Mesenchymal stem cell (in vitro differentiated cells and primary cell): ENCODE data around the gene PRPF19.
A peak's percentile ranks its signal among the peaks of the same experiment; 100 is the strongest.

Experiments used
- DNase-seq: peaks from one replicate; pipeline ENCODE4 v3.0.0-alpha.2; 2013
- H2AFZ ChIP-seq: one replicate; pipeline ENCODE4 v1.6.1; 2013; ENCODE audit warnings: low read depth, mild to moderate bottlenecking, control low read depth, inconsistent platforms, low read length, moderate library complexity
- H2AK5ac ChIP-seq: 2 replicates; pipeline ENCODE4 v1.6.1; 2013; ENCODE audit warnings: low read length, moderate library complexity, mild to moderate bottlenecking, inconsistent platforms; ENCODE audit not compliant: severe bottlenecking
- H2BK120ac ChIP-seq: one replicate; pipeline ENCODE4 v1.6.1; 2013; ENCODE audit warnings: low read depth, mild to moderate bottlenecking, inconsistent platforms, low read length, moderate library complexity
- H2BK12ac ChIP-seq, 2 experiments: one replicate each; pipeline ENCODE4 v1.6.1; 2013; ENCODE audit warnings: inconsistent platforms in 2 of 2, low read length in 2 of 2, mild to moderate bottlenecking in 2 of 2, moderate library complexity in 2 of 2, control low read depth in 1 of 2
- H2BK15ac ChIP-seq: one replicate; pipeline ENCODE4 v1.6.1; 2013; ENCODE audit warnings: mild to moderate bottlenecking, low read depth, inconsistent platforms; ENCODE audit not compliant: poor library complexity, severe bottlenecking
- H2BK5ac ChIP-seq: 2 replicates; pipeline ENCODE4 v1.6.1; 2013; ENCODE audit warnings: low read depth, mild to moderate bottlenecking, low read length, control low read depth, inconsistent platforms; ENCODE audit not compliant: poor library complexity, severe bottlenecking
- H3K14ac ChIP-seq, 2 experiments: one replicate each; pipeline ENCODE4 v1.6.1; 2013; ENCODE audit warnings: inconsistent platforms in 2 of 2, low read length in 2 of 2, control low read depth in 1 of 2, mild to moderate bottlenecking in 1 of 2, moderate library complexity in 1 of 2
- H3K18ac ChIP-seq, 2 experiments: one replicate each; pipeline ENCODE4 v1.6.1; 2013; ENCODE audit warnings: inconsistent platforms in 2 of 2, low read length in 2 of 2, control low read depth in 1 of 2, low read depth in 1 of 2, mild to moderate bottlenecking in 1 of 2
- H3K23ac ChIP-seq, 2 experiments: one replicate each; pipeline ENCODE4 v1.6.1; 2013; ENCODE audit warnings: inconsistent platforms in 2 of 2, low read length in 2 of 2, mild to moderate bottlenecking in 2 of 2, moderate library complexity in 2 of 2, control low read depth in 1 of 2
- H3K27ac ChIP-seq: 2 replicates; pipeline ENCODE4 v1.5.1; 2013; ENCODE audit warnings: mild to moderate bottlenecking, moderate library complexity, low read length, control low read depth, inconsistent platforms; ENCODE audit not compliant: poor library complexity, severe bottlenecking
- H3K27me3 ChIP-seq, 2 experiments: 2 replicates each; pipeline versions ENCODE4 v1.6.1 to v1.7.0; 2013; ENCODE audit warnings: low read length in 2 of 2, mild to moderate bottlenecking in 2 of 2, moderate library complexity in 2 of 2, control low read depth in 1 of 2, inconsistent platforms in 1 of 2; ENCODE audit not compliant: control insufficient read depth in 1 of 2, insufficient read depth in 1 of 2
- H3K36me3 ChIP-seq, 2 experiments: 2 replicates each; pipeline versions ENCODE4 v1.6.1 to v1.7.0; 2013; ENCODE audit warnings: low read length in 2 of 2, control low read depth in 1 of 2, inconsistent platforms in 1 of 2, low read depth in 1 of 2, mild to moderate bottlenecking in 1 of 2; ENCODE audit not compliant: insufficient read depth in 2 of 2, control insufficient read depth in 1 of 2
- H3K4ac ChIP-seq, 2 experiments: one replicate each; pipeline ENCODE4 v1.6.1; 2013; ENCODE audit warnings: inconsistent platforms in 2 of 2, low read length in 2 of 2, mild to moderate bottlenecking in 2 of 2, moderate library complexity in 2 of 2, control low read depth in 1 of 2, low read depth in 1 of 2
- H3K4me1 ChIP-seq: 2 replicates; pipeline ENCODE4 v1.6.1; 2013; ENCODE audit warnings: low read depth, low read length, control low read depth; ENCODE audit not compliant: control insufficient read depth, insufficient read depth
- H3K4me2 ChIP-seq: 2 replicates; pipeline ENCODE4 v1.6.1; 2013; ENCODE audit warnings: low read length, mild to moderate bottlenecking, inconsistent platforms; ENCODE audit not compliant: poor library complexity, severe bottlenecking
- H3K4me3 ChIP-seq, 2 experiments: 2 replicates each; pipeline versions ENCODE4 v1.5.1 to v1.7.0; 2013; ENCODE audit warnings: low read length in 2 of 2, mild to moderate bottlenecking in 2 of 2, control low read depth in 1 of 2, low read depth in 1 of 2; ENCODE audit not compliant: insufficient read depth in 1 of 2
- H3K79me1 ChIP-seq: replicated peaks from 2 replicates; pipeline ENCODE4 v1.6.1; 2013; ENCODE audit warnings: mild to moderate bottlenecking, control low read depth, low read length, inconsistent platforms; ENCODE audit not compliant: poor library complexity, severe bottlenecking
- H3K9ac ChIP-seq: 2 replicates; pipeline ENCODE4 v1.7.0; 2013; ENCODE audit warnings: mild to moderate bottlenecking, low read length, moderate library complexity
- H3K9me3 ChIP-seq: 2 replicates; pipeline ENCODE4 v1.7.0; 2013; ENCODE audit warnings: mild to moderate bottlenecking, low read length; ENCODE audit not compliant: control insufficient read depth
- H4K8ac ChIP-seq: one replicate; pipeline ENCODE4 v1.6.1; 2013; ENCODE audit warnings: inconsistent platforms, mild to moderate bottlenecking, low read length, moderate library complexity
- H4K91ac ChIP-seq: one replicate; pipeline ENCODE4 v1.6.1; 2013; ENCODE audit warnings: mild to moderate bottlenecking, low read length, inconsistent platforms
- WGBS: methylation state at CpG from one replicate; pipeline ENCODE4 v1.1.7; 2013; ENCODE audit warnings: mixed read lengths; 5-methylcytosine and 5-hydroxymethylcytosine counted together

The PRPF19 gene

DNA sequence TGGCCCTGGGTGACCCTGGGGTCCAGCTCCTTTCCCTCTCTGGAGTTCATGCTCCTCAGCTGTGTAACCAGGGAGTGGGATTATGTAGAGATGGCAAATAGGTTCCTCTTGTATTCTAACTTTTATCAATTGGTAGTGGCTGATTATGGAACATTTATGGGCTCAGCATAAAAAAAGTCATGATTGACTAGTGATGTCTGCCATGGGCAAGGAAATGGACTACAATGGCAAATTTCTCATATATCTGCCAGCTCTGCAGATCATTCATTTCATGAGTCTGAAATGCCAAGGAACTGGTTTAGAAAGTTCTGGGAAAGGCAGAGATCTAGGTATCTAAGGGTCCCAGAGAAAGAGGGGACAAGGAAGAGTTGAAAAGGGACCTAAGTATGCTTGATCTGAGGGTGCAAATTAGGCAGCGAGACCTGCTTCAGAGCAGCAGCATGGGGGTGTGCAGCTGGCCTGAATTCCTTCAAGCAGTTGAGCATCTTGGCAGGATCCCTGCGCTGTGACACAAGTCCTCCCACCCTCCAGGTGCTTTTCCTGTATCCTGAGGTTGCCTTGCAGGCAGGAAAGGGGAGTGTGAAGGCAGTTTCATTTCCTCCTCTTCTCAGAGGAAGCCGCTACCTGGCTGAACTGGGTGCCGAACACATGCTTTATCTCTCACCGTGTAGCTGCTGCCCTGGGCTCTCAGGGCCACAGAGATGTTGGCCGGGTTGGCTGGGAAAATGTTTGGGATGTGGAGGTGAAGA lies 35.2 kb upstream of the PRPF19 start:
- WGBS = 91% methylated on average over 6 of the region's 6 CpGs

DNA sequence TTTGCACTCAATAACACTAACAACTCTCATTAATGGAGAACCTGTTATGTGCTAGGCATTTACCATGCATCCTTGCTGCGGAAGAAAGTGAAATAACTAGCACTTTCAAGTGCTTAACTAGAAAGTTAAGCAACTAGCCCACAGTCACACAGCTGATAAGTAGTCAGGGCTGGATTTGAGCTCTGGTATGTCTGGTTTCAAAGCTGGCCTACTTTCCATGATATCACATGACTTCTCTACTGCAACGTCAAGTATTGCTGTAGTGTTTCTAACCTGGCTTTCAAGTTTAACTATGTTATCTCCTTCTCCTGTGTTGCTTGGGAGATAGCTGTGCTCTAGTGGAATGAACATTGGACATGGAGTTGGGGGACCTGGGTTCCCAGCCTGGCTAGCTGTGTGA lies 33.5 kb upstream of the PRPF19 start:
- no peak overlapping the region for H3K4me2 ChIP-seq
- peak; percentile 39 for DNase-seq
- H3K4me1 ChIP-seq = peaks cover 2% of the 10 kb centered on the region
- H3K14ac ChIP-seq = no peak overlapping the region
- no peak overlapping the region for H3K9ac ChIP-seq
- no peak overlapping the region for H2BK15ac ChIP-seq
- no peak overlapping the region for H4K91ac ChIP-seq
- no peaks in the 10 kb centered on the region for H3K9me3 ChIP-seq
- no peak overlapping the region for H3K18ac ChIP-seq
- no peaks in the 10 kb centered on the region for H3K79me1 ChIP-seq
- no peak overlapping the region for H2BK12ac ChIP-seq
- H2BK120ac ChIP-seq = no peak overlapping the region
- no peaks in the 10 kb centered on the region for H3K27me3 ChIP-seq
- no peak overlapping the region for H3K4me3 ChIP-seq
- no peak overlapping the region for H4K8ac ChIP-seq
- H3K36me3 ChIP-seq = peaks cover 43 to 65% of the 10 kb centered on the region in 2 experiments
- no peak overlapping the region for H3K23ac ChIP-seq
- no peak overlapping the region for H2AFZ ChIP-seq
- H3K27ac ChIP-seq = no peak overlapping the region
- WGBS = 80% methylated on average over 2 of the region's 2 CpGs
- H2BK5ac ChIP-seq = no peak overlapping the region
- no peak overlapping the region for H3K4ac ChIP-seq
- no peak overlapping the region for H2AK5ac ChIP-seq

More for the DNA sequence above, 35.2 kb upstream of the PRPF19 start:
- H3K4me2 ChIP-seq = no peak overlapping the region
- no peak overlapping the region for H3K27ac ChIP-seq
- no peak overlapping the region for H3K4ac ChIP-seq
- no peak overlapping the region for H3K4me3 ChIP-seq
- H4K91ac ChIP-seq = no peak overlapping the region
- H3K79me1 ChIP-seq = peaks cover 4% of the 10 kb centered on the region
- H3K14ac ChIP-seq = no peak overlapping the region
- H3K9ac ChIP-seq = no peak overlapping the region
- H3K9me3 ChIP-seq = no peaks in the 10 kb centered on the region
- H2AFZ ChIP-seq = no peak overlapping the region
- H2BK120ac ChIP-seq = no peak overlapping the region
- no peak overlapping the region for H2BK15ac ChIP-seq
- H2BK5ac ChIP-seq = no peak overlapping the region
- no peak overlapping the region for H3K18ac ChIP-seq
- no peak overlapping the region for H2AK5ac ChIP-seq
- peaks cover 2% of the 10 kb centered on the region for H3K4me1 ChIP-seq
- peaks cover 53 to 58% of the 10 kb centered on the region in 2 experiments for H3K36me3 ChIP-seq
- no peak overlapping the region for H3K23ac ChIP-seq
- H4K8ac ChIP-seq = no peak overlapping the region
- H2BK12ac ChIP-seq = no peak overlapping the region
- no peak for DNase-seq
- H3K27me3 ChIP-seq = no peaks in the 10 kb centered on the region

DNA sequence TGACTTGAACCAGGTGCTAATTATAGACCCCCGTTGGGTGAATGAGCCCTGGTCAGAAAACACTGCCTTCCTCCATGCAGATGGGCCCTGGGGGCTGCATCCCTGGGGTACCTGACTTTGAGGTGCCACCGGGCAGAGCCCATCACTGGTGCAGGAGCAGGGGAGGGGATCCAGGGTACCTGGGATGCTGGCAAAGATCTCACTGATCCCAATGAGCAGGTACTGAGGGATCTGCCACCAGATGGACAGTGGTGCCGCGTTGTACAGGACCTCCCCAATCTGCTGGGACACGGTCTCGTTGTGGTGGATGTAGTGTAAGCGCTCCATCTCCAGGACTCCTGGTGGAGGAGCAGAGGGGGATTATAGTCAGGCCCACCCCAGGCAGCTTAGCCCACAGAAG lies 32.9 kb upstream of the PRPF19 start:
- H3K36me3 ChIP-seq = peaks cover 40 to 68% of the 10 kb centered on the region in 2 experiments
- H3K4ac ChIP-seq = no peak overlapping the region
- H2BK15ac ChIP-seq = no peak overlapping the region
- H3K4me2 ChIP-seq = no peak overlapping the region
- H4K8ac ChIP-seq = no peak overlapping the region
- no peaks in the 10 kb centered on the region for H3K9me3 ChIP-seq
- 92% methylated on average over 7 of the region's 7 CpGs for WGBS
- no peaks in the 10 kb centered on the region for H3K27me3 ChIP-seq
- no peak overlapping the region for H3K14ac ChIP-seq
- H3K9ac ChIP-seq = no peak overlapping the region
- no peak overlapping the region for H2BK120ac ChIP-seq
- H3K4me3 ChIP-seq = no peak overlapping the region
- no peak overlapping the region for H2AFZ ChIP-seq
- H3K23ac ChIP-seq = peak overlapping the region in 1 of 2 experiments; percentile 63
- no peak overlapping the region for H2BK12ac ChIP-seq
- no peak overlapping the region for H2AK5ac ChIP-seq
- H3K4me1 ChIP-seq = peaks cover 2% of the 10 kb centered on the region
- no peaks in the 10 kb centered on the region for H3K79me1 ChIP-seq
- H4K91ac ChIP-seq = no peak overlapping the region
- H3K27ac ChIP-seq = no peak overlapping the region
- H3K18ac ChIP-seq = no peak overlapping the region
- no peak overlapping the region for H2BK5ac ChIP-seq
- DNase-seq = no peak

DNA sequence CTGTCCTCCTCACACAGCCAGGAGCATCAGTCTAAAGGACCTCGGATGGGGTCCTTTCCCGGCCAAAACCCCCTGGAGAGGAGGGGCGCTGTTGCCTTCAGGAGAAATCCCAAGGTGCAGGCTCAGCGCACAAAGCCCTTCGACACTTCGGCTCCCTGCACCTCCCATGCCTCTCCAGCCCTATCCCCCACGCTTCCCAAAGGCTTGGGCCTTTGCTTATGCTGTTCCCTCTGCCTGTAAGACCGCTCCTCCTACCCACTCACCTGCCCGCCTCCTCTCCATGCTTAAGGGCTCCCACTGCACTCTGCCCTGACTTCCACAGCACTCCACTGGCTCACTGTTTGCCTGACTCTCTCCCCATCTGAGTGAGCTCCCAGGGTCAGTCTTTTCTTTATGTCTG lies 32.1 kb upstream of the PRPF19 start:
- H2BK120ac ChIP-seq = no peak overlapping the region
- no peak overlapping the region for H2BK15ac ChIP-seq
- no peak overlapping the region for H2AK5ac ChIP-seq
- no peak overlapping the region for H2BK5ac ChIP-seq
- H3K4ac ChIP-seq = no peak overlapping the region
- no peaks in the 10 kb centered on the region for H3K27me3 ChIP-seq
- no peak overlapping the region for H3K18ac ChIP-seq
- no peaks in the 10 kb centered on the region for H3K79me1 ChIP-seq
- H3K14ac ChIP-seq = no peak overlapping the region
- H3K4me3 ChIP-seq = no peak overlapping the region
- H3K4me1 ChIP-seq = peaks cover 2% of the 10 kb centered on the region
- H3K23ac ChIP-seq = no peak overlapping the region
- no peak overlapping the region for H3K9ac ChIP-seq
- no peak overlapping the region for H3K27ac ChIP-seq
- no peak overlapping the region for H3K4me2 ChIP-seq
- no peaks in the 10 kb centered on the region for H3K9me3 ChIP-seq
- no peak overlapping the region for H2BK12ac ChIP-seq
- no peak overlapping the region for H2AFZ ChIP-seq
- no peak overlapping the region for H4K91ac ChIP-seq
- H3K36me3 ChIP-seq = peaks cover 38 to 76% of the 10 kb centered on the region in 2 experiments
- 73% methylated on average over 9 of the region's 9 CpGs for WGBS
- no peak overlapping the region for H4K8ac ChIP-seq
- no peak for DNase-seq
